SIG-M5 treated with dmso at 0.1 percent for 504 hours (cell line): ENCODE measurements around the gene SPHK1.
"Not testable (repeated sequence)": the region's sequence is repeated elsewhere in the genome, so short reads cannot be mapped to it uniquely, and the experiment has no call there.

ENCODE experiments used
- DNase-seq: peaks from one replicate; lab custom pipeline; 2025; ENCODE audit not compliant: unreplicated experiment; lab: John Stamatoyannopoulos, UW

Gene SPHK1

GRCh38 chr17:76384222-76384986 is at the start of gene SPHK1:
Gene SPHK1, plus strand, starts transcription at chr17:76384609. Its CDS starts 1,036 bp downstream, at chr17:76385645.
- peak; percentile 66 for DNase-seq

GRCh38 chr17:76335716-76336381 is 48.6 kb upstream of the SPHK1 start:
- DNase-seq: no peak

GRCh38 chr17:76336756-76337412 is 47.5 kb upstream of the SPHK1 start:
- DNase-seq: no peak

GRCh38 chr17:76337413-76337777 is 47.0 kb upstream of the SPHK1 start:
- DNase-seq: no peak

GRCh38 chr17:76341301-76341700 is 43.1 kb upstream of the SPHK1 start:
- no peak for DNase-seq

GRCh38 chr17:76343106-76343505 is 41.3 kb upstream of the SPHK1 start:
- no peak for DNase-seq

- peak; percentile 18 for DNase-seq
These were observed 38.9 kb upstream of the SPHK1 start for GRCh38 chr17:76345377-76345974.

GRCh38 chr17:76346936-76347335 is 37.5 kb upstream of the SPHK1 start:
- DNase-seq: not testable (repeated sequence)

- no peak for DNase-seq
These were observed 33.9 kb upstream of the SPHK1 start for GRCh38 chr17:76350463-76350862.

GRCh38 chr17:76351526-76352071 is 32.8 kb upstream of the SPHK1 start:
- DNase-seq: no peak

GRCh38 chr17:76353004-76353598 is 31.3 kb upstream of the SPHK1 start:
- no peak for DNase-seq

GRCh38 chr17:76353599-76354316 is 30.7 kb upstream of the SPHK1 start, which contains the start of gene PRPSAP1:
Gene PRPSAP1, minus strand, starts transcription at chr17:76353916. Its CDS starts 213 bp downstream, at chr17:76353703.
- DNase-seq: peak; percentile 92

- no peak for DNase-seq
These were observed 30.1 kb upstream of the SPHK1 start for GRCh38 chr17:76354317-76354729.

GRCh38 chr17:76354747-76355310 is 29.6 kb upstream of the SPHK1 start:
- DNase-seq: peak; percentile 37

GRCh38 chr17:76356803-76357456 is 27.5 kb upstream of the SPHK1 start:
- DNase-seq: no peak

GRCh38 chr17:76357597-76358158 is 26.7 kb upstream of the SPHK1 start:
- no peak for DNase-seq

GRCh38 chr17:76359375-76359774 is 25.0 kb upstream of the SPHK1 start:
- no peak for DNase-seq

- not testable (repeated sequence) for DNase-seq
These were observed 24.6 kb upstream of the SPHK1 start for GRCh38 chr17:76359776-76360175.

- DNase-seq: no peak
These were observed 23.9 kb upstream of the SPHK1 start for GRCh38 chr17:76360461-76360860.
